Measurements from ENCODE around the gene CACYBP.

Gene CACYBP, protein sequence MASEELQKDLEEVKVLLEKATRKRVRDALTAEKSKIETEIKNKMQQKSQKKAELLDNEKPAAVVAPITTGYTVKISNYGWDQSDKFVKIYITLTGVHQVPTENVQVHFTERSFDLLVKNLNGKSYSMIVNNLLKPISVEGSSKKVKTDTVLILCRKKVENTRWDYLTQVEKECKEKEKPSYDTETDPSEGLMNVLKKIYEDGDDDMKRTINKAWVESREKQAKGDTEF

DNA sequence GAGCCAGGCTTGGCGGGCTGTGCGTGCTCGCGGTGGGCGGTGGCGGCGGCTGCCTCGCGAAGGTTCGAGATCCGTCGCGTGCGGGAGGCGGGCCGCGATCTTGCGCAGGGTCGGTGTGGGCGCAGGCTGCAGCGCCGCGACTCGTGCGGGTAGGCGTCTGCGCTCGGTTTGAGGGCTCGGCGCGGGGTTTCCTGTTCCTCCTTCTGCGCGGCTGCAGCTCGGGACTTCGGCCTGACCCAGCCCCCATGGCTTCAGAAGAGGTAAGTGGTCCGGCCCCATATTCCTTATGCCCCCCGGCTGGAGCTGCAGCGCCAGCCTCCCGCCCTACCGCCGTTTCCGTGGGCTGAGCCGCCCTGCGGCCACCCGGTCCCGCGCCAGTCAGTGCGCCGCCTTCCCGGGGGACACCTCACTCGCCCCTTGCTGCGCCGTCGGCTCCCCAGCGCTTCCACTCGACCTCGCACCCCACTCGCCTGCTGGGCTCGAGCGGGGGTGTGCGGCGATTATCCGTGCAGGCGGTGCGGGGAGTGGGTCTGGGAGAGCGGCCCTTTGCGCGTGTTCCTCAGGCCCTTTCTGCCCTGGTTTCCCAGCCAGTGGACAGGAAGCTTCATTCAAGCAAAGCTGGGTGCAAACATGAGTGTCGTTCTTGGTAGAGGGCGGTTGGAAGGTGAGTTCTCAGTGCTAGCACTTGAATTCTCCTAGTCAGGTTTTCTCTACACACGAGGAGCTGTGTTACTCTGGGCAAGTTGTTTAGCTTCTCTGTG is at the start of gene CACYBP:
CACYBP (plus strand) TSS at position 12 of the 761 bp plus-strand sequence; CDS start at position 246, 234 bp downstream.
- DNase-seq, result no peak

DNA sequence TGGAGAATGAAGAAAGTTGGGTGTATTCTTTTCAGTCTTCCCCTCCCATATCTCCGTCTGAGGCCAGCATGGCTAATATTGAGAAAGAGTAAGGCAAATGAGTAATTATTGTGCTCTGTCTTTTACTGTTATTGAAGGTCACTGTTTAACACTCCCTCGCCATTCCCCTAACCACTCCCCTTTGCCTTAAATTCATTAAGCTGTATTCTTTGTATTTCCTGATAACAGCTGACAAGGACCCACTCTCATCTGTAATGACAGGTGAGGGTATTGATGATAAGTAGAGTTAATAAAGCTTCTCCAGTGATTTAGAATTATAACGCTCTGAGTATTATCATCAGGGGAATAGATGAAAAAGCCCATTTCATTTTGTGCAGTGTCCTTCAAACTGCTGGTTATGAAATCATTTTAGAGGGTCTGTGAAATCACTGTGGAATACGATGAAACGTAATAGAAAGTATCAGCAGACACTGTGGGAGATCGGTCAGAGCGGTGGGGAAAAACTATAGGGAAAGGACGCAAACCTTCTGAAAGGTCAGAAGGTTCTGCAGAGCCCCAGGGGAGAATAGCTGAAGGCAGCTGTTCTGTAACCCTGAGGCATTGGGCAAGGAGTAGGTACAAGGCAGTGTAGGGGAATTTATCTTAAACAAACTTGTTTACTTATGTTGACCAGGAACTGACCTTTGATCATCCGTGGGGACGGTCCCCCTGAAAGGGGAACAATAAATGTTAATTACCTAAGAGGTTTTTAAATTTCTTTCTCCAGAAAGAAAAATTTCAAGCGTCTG is 46.3 kb upstream of the CACYBP start:
- no peak for DNase-seq

DNA sequence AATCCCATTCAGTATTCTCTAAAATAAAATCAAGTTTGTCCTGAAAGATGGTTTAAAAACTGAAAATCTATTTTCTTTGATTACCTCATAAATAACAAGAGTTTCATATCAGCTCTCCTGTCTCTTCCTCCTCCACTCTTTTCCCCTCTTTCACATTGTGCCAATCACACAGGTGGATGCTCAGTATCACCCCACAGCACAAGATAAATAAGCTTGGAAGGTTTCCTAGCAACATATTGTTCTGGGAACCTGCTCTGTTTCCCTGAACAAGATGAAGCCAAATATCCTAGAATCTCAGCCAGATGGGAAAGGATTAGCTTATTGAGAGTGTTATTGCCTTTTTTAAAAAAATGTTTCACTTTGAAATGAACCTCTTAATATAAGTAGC is 45.7 kb upstream of the CACYBP start:
- peak; percentile 33 for DNase-seq

DNA sequence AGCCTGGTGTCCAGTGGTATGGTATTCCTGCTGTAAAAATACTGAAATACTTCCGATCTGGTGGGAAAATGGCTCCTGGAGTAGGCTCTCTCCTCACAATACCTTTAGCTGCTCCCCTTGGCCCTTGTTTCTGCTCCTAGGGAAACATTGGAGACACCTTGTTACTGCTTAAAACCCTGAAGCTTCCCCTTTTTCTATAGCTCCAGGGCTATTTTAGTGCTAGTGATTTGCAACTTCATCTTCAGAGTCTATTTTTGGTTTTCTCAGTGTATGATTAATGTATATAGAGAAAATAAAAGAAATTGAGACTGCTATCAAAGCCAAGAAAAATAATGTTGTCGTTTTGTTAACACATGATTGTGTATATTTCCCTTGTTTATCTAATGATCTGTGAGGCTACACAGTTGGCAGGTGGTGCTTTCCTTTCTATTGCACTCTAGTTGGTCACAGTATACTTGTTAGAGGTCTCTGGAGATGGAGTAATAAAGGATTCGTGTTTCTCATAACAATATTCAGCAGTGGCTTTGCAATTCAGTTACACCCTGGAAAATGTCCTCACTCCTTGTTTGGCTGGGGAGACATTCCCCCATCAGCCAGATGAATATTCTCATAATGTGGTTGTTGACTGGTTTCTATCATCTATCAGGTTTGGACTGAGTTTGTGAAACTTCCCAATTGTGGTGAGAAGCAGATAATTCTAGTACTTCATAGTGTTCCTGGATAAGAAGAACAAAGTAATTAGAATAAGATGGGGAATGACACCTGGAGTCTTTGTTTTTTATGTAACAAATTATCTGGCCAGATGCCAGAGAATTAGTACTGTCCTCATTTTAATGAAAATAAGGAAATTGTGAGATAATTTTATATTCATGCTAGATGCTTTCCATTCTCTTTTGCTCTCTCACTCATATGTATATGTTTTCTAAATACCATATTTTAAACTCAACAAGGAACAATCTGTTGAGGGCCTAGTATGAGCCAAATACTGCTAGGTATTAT is 44.8 kb upstream of the CACYBP start:
- DNase-seq, result peak; percentile 79

DNA sequence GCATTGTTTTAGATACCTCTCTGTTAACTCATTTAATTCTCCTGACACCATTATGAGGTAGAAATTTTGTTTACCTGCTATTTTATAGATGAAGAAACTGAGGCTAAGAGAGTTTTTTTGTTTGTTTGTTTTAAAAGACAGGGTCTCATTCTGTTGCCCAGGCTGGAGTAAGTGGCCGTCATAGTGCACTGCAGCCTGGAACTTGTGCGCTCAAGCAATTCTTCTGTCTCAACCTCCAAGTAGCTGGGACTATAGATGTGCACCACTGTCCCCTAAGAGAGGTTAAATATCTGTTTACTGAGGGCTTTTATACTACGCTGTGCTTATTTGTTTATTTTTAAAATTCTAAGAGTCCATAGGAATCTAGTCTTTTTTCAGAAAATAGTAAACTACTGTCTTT is 43.7 kb upstream of the CACYBP start:
- DNase-seq, result no peak

DNA sequence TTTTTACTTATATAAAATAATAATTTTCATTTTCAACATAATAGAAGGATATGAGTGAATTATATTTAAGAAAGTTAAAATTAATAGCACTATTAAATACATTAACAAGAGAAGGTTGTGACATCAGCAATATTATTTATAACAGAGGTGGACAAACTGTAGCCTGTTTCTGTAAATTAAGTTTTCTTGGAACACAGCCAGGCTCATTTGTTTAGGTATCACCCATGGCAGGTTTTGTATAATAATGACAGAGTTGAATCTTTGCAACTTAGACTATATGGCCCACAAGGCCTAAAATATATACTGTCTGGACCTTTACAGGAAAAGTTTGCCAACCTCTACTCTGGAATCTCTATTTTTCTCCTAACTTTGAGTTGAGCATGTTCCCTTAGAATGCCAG is 42.8 kb upstream of the CACYBP start:
- DNase-seq, result no peak

DNA sequence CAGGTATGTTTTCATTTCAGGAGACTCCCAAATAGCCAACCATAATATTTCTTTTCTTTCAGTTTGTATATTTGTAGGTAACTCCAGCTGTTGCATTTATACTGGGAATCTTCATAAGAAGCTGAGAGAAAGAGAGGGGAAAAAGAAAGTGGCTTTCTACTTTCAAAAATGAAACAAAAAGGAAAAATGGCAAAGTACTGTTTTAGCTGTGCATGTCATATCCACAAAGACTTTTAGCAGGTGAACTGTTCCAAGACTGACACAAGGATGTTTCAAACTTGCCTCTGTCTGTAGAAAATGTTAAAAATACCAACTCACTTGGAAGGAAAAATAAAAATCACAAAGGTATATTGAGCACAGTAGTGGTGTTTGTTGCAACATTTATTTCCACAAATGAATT is 41.9 kb upstream of the CACYBP start:
- DNase-seq, result no peak

DNA sequence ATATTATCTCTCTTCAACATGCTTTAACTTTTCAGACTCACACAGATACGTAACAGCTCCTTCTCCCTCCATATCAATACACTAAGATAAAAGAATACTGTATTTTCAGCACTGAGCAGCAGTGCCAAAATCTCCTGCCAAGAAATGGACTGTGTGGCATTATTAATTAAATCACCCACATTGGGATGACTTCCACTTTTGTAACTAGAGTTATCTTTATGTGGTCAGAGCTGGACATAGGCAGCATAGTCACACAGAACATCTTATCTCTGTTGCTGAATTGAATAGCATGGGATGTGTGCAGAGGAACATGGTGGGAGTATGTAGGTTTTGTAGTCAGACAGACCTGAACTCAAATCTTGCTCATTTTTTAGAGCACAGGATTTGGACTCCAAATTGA is 41.4 kb upstream of the CACYBP start:
- DNase-seq, result no peak

DNA sequence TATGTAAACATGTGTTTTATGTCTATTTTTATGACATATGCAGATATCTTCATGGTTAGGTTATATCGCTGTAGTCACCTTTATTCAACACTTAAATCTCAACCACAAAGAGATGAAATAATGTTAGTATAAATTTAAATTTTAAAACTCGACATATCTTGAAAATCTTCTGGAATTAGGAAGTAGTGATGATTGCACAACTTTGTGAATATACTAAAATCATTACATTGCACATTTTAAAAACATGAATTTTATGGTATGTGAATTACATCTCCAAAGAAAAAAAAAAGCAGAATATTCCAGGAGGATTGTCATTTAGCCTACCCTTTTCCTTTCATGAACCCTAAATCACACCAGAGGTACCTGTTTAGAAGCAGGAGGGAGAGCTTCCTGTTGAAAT is 39.4 kb upstream of the CACYBP start:
- no peak for DNase-seq

DNA sequence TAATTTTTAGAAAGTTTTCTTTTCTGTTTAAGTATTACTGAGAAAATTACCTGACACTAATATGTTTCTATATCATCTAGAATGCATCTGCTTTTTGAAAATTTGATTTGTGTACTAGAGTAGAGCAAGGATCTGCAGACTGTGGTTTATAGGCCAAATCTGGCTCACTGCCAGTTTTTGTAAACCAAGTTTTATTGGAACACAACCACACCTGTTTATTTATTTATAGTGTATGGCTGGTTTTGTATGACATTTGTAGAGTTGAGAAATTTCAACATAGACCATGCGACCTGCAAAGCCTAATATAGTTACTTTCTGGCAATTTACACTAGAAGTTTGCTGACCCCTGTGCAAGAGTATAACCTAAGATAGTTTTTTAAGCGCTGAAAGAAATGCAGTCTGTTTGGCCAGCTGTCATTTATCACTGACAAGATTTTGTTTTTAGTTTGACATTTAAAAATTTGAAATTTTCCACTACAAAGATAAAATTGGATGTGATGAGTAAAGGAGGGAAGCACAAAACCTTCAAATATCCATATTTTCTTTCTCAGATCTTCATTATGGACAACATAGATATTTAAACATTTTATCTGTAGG is 36.1 kb upstream of the CACYBP start:
- DNase-seq, result no peak

DNA sequence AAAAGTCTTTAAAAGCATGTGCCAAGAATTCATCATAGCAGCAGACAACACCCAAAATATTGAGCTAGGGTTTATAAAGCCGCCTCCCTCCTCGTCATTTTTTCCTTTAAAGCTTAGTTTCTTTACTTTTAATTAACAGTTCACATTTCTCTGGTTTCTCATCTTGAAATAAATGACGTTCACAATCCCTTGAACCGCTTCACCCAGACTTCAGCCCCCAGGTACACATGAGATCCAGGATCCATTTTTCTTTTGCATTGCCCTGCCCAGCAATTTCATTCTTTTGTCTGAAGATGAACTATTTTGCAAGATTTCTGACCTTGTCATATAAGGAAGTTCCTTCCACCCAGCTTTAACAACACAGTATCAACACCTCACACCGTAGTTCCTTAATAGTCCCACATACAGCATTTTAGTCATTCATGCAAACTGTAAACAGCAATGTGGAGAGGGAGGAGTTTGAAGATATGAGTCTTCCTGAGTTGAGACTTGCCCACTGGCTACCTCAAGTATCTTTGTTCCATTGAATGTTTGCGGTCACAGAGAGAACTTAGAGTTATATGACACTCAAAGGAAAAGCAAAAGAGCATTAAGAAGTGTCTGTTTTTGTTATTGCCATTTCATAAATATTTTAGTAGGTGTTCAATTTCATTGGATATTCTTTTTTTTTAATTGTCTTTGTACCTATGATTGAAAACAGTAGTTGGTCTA is 35.3 kb upstream of the CACYBP start:
- no peak for DNase-seq

DNA sequence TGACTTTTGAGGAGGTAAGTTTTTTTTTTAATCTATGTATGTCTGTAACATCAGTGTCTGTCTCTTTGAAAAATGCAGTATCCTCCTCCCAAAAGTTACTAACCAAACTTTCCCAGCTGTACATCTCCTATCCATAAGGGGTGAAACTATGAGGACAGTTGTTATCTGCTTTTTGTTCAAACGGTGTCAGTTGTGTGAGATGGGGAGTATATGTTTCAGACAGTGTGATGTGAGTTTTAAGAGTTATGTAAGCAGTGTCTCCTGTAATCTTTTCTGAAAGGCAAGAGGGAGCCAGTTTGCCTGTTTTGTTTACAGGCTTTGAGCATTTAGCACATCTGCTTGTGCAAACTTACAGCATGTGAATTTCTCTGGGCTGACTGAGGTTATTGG is 34.8 kb upstream of the CACYBP start:
- DNase-seq, result no peak

DNA sequence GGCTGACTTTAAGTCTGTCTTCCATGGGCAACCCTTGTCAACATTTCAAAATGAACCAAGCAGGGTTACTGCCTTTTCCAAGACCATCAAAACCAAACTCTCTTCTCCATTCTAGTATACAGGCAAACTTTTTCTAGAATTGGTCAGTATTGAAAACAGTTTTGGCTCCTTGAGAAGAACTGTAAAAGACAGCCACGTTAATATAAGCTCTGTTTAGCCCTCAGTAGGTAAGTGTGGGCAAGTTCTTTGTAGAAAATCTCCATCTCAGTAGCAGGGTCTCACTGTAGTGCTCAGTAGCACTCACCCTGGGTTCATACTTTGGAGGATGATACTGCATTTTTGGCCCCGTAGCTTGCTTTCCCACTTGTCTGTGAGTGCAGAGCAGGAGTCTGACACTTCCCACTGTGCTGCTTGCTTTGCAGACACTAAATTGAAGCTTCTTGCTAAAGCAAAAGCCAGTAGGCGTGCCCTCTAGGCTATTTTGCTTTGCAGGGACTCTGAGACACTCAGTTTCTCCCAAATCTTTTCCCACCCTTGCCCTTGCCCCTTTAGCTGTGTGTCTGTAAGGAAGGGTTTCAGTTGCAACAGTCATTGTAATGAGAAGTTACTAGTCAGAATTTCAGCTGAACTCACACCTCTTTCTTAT is 34.3 kb upstream of the CACYBP start:
- no peak for DNase-seq

DNA sequence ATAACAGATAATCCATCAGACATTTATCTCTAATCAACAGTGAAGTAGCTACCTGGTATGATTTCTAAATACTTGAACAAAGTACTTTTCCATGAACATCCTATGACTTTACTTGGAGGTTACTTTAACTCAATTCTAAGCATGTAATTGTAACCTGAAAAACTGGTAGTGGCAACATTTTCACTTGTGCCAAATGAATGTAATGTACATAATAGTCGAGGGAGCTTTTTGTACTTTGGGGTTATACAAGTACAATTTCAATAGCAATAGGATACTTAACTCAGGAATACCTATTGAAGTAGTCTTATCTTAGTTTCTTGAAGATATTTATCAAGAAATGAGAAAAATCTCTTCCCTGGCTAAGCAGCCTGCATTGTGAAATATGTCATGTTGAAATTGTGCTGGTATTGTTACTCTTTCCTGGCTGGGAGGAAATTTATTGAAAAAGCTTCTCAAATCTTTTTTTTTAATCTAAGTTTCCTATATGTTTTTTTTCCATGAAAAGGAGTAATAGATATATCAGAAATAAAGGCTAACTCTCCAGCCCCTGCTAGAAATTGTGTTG is 33.7 kb upstream of the CACYBP start:
- no peak for DNase-seq

DNA sequence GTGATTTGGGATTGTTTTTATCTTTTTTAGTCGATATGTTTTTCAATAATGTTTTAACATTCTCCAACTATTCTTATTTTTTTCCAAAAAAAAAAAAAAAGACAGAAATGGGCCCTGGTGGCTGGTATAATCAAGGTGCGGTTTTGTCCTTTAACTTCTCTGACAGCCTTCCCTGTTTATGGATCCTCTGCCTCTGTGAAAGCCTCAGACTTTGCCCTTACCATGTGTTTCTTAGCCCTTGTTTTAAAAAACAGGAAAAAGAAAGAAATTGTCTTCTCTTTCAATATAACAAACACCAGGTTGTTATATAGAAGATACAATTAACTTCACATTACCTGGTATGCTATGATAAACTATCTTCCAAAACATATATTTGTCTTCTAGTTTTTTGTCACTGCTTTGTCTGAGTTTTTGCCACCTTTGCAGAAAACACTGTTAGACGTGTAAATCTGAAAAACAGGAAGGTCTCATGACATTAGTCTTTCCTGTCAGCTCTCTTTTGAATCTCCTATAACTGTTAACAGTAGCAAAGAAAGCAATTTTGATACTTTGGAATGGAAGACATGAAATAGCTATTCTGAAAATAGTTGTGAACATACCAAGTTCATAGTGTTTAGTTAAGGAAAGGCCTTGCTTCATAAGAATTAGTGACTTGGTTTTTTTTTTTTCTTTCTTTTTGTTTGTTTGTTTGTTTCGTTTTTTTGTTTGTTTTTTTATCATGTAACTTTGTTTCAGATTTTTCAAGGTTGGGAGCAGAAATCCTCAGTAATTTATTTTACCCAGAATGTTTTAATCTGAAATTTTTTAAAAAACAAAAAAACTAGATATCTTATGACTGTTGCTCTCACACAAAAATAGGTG is 31.7 kb upstream of the CACYBP start:
- DNase-seq, result no peak

DNA sequence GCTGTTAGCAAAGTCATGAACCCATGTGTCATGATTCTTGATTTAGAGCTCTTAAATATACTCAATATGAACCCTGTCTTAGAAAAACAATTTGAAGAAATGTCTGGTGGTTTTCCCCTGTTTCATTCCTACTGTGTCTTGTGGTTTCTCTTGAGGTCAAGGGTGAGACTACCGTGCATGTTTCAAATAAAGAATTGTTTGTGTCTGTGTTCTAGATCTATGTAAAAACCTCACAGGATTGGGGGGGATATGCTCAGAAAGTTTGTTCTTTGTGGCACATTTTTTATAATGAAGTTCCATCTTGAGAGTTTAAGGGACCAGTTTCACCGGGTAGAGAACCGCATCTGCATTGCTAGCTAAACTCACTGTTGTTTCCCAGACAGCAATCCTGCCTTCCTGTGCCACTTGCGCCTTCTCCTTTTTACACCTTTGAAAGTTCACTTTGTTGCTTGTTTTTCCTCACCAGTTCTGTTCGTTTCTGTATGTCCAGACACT is 30.9 kb upstream of the CACYBP start:
- no peak for DNase-seq

DNA sequence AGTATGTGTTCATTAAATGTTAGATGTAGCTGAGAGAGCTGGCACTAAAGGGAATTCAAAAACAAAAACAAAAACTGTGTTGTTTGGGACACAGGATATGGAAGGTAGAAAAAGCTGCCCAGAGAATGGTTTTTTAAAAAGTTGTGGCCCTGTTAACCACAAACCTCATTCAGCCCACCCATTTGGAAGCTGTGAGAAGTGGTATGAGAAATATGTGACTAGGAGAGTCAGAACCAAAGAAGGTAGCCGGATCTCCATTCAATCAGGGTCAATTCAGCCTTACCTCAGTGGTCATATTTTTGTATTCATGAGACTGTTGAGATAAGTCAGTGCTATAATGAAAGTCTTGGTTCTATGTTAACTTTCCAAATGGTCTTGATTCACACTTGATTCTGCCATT is 29.8 kb upstream of the CACYBP start:
- DNase-seq, result no peak

DNA sequence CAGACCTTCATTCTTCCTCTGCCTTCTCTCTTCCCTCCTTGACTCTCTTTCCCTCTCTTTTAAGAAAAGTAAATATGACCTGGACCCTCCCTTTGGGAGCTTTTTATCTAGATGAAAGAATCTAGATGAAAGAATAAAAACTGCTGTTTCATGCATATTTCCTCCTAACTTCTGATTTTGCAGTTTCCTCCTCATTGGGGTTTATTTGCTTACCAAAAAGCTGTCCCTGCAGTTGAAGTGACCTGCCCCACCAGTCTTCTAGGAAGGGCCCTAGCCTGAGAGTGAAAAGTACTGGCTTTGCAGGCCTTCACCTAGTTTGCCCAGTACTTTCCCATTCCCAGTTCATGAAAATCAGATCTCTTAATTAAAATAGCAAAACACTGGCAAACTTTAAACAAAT is 28.3 kb upstream of the CACYBP start:
- DNase-seq, result no peak

DNA sequence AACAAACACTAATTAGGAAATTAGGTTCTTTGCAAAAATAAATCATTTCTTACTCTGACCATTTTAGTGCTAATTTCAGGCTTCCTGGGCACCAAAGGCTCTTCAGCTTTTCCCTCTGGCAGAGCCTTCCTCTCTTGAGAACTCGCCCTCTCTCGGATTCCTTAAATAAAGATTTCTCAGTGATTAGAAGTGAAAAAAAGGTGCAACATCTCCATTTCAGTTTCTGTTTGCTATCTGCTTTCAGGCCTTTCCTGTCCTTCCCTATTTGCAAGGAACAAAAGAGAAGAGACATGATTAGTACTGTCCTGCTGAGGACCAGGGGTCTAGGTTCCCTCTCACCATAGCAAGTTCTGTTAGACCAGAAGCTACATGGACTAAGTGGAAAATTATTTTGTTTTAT is 27.8 kb upstream of the CACYBP start:
- DNase-seq, result no peak

DNA sequence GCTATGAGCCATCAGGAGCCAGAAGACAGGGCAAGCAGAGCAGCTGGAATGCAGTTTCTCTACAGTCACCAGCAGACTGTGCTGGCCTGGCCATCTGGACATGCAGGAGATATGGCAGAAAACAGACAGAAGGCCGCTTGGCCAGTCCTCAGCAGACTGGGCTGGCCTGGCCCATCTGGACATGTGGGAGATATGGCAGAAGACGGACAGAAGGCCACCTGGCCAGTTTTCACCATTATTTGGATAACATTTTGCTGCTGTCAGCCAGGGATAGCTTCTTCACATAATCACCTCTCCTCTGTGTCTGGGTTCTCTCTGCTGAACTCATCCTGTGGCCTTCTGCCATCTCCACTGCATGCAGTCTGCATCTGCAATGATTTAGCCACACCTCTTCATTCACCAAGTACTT is 25.0 kb upstream of the CACYBP start:
- no peak for DNase-seq
